Measurements from ENCODE around the gene SH3YL1.

The SH3YL1 gene

GRCh38 chr2:263774-264492, at the start of gene SH3YL1:
TSS of gene SH3YL1 (minus strand) at chr2:264032. CDS start at chr2:263984, 48 bp downstream.
- TF ChIP-seq CTCF (conservative IDR thresholded peaks at IDR 0.05; ENCODE audit: control insufficient read depth, insufficient read depth, low read depth, low read length): no peak
- peak within 1 kb of the TSS; percentile 93 for H3K4me3 ChIP-seq (ENCODE audit: control insufficient read depth, low read depth, low read length)
- no peak for DNase-seq (ENCODE audit: low read depth)

- no peak for TF ChIP-seq CTCF (conservative IDR thresholded peaks at IDR 0.05; ENCODE audit: control insufficient read depth, insufficient read depth, low read depth, low read length)
These were observed 47.2 kb upstream of the SH3YL1 start for GRCh38 chr2:310994-311393.

GRCh38 chr2:309954-310510, 46.2 kb upstream of the SH3YL1 start:
- H3K4me3 ChIP-seq (ENCODE audit: control insufficient read depth, low read depth, low read length): no peak overlapping the region
- TF ChIP-seq CTCF (conservative IDR thresholded peaks at IDR 0.05; ENCODE audit: control insufficient read depth, insufficient read depth, low read depth, low read length): no peak
- no peak for DNase-seq (ENCODE audit: low read depth)

More at GRCh38 chr2:310994-311393, 47.2 kb upstream of the SH3YL1 start:
- DNase-seq (ENCODE audit: low read depth): no peak
- no peak overlapping the region for H3K4me3 ChIP-seq (ENCODE audit: control insufficient read depth, low read depth, low read length)

GRCh38 chr2:309148-309953, 45.5 kb upstream of the SH3YL1 start:
- no peak overlapping the region for H3K4me3 ChIP-seq (ENCODE audit: control insufficient read depth, low read depth, low read length)
- no peak for TF ChIP-seq CTCF (conservative IDR thresholded peaks at IDR 0.05; ENCODE audit: control insufficient read depth, insufficient read depth, low read depth, low read length)
- no peak for DNase-seq (ENCODE audit: low read depth)

- H3K4me3 ChIP-seq (ENCODE audit: control insufficient read depth, low read depth, low read length): no peak overlapping the region
- TF ChIP-seq CTCF (conservative IDR thresholded peaks at IDR 0.05; ENCODE audit: control insufficient read depth, insufficient read depth, low read depth, low read length): no peak
- no peak for DNase-seq (ENCODE audit: low read depth)
These were observed 41.5 kb upstream of the SH3YL1 start for GRCh38 chr2:305366-305765.

GRCh38 chr2:296354-296753, 32.5 kb upstream of the SH3YL1 start:
- no peak for TF ChIP-seq CTCF (conservative IDR thresholded peaks at IDR 0.05; ENCODE audit: control insufficient read depth, insufficient read depth, low read depth, low read length)
- no peak for DNase-seq (ENCODE audit: low read depth)
- H3K4me3 ChIP-seq (ENCODE audit: control insufficient read depth, low read depth, low read length): no peak overlapping the region

All from fibroblast of mammary gland (primary cell).